Measurements from ENCODE around the gene TACC2. TPM values are rescaled to one million over a fixed set of nuclear protein-coding genes. Genes with fewer than 3 reads are reported as not detected.

Gene TACC2
- total RNA-seq, 1 donor from 2014 or later, result 32.2 TPM

- no peak overlapping the region for H3K4me3 Mint-ChIP-seq (ENCODE audit: unreplicated experiment)
- peaks cover 28% of the 10 kb centered on the region for H3K36me3 Mint-ChIP-seq (ENCODE audit: low read depth, unreplicated experiment)
- no peak overlapping the region for H3K27ac Mint-ChIP-seq (ENCODE audit: unreplicated experiment)
Measured at GRCh38 chr10:122244001-122244975, 255.3 kb downstream of the TACC2 start.

GRCh38 chr10:122245136-122245535 is 256.2 kb downstream of the TACC2 start:
- H3K4me3 Mint-ChIP-seq (ENCODE audit: unreplicated experiment), result no peak overlapping the region
- no peaks in the 10 kb centered on the region for H3K9me3 Mint-ChIP-seq (ENCODE audit: unreplicated experiment)
- no peak for DNase-seq (ENCODE audit: low spot score)
- H3K36me3 Mint-ChIP-seq (ENCODE audit: low read depth, unreplicated experiment), result peaks cover 33% of the 10 kb centered on the region
- no peak overlapping the region for H3K27ac Mint-ChIP-seq (ENCODE audit: unreplicated experiment)
- H3K4me1 Mint-ChIP-seq (ENCODE audit: unreplicated experiment), result peaks cover 2% of the 10 kb centered on the region
- TF ChIP-seq CTCF (IDR thresholded peaks at IDR 0.05; ENCODE audit: unreplicated experiment), result no peak
- peaks cover 12% of the 10 kb centered on the region for H3K27me3 Mint-ChIP-seq (ENCODE audit: unreplicated experiment)

More at GRCh38 chr10:122244001-122244975, 255.3 kb downstream of the TACC2 start:
- no peak for TF ChIP-seq CTCF (IDR thresholded peaks at IDR 0.05; ENCODE audit: unreplicated experiment)
- DNase-seq (ENCODE audit: low spot score), result no peak
- peaks cover 2% of the 10 kb centered on the region for H3K4me1 Mint-ChIP-seq (ENCODE audit: unreplicated experiment)
- peaks cover 12% of the 10 kb centered on the region for H3K27me3 Mint-ChIP-seq (ENCODE audit: unreplicated experiment)
- H3K9me3 Mint-ChIP-seq (ENCODE audit: unreplicated experiment), result no peaks in the 10 kb centered on the region

- H3K9me3 Mint-ChIP-seq (ENCODE audit: unreplicated experiment), result no peaks in the 10 kb centered on the region
- H3K36me3 Mint-ChIP-seq (ENCODE audit: low read depth, unreplicated experiment), result peaks cover 29% of the 10 kb centered on the region
- peaks cover 10% of the 10 kb centered on the region for H3K27me3 Mint-ChIP-seq (ENCODE audit: unreplicated experiment)
- H3K27ac Mint-ChIP-seq (ENCODE audit: unreplicated experiment), result no peak overlapping the region
- no peak for DNase-seq (ENCODE audit: low spot score)
- H3K4me1 Mint-ChIP-seq (ENCODE audit: unreplicated experiment), result peaks cover 2% of the 10 kb centered on the region
- TF ChIP-seq CTCF (IDR thresholded peaks at IDR 0.05; ENCODE audit: unreplicated experiment), result no peak
- no peak overlapping the region for H3K4me3 Mint-ChIP-seq (ENCODE audit: unreplicated experiment)
Measured at GRCh38 chr10:122245897-122246296, 256.9 kb downstream of the TACC2 start.

- Mint-ChIP-seq H3K36me3 (ENCODE audit: low read depth, unreplicated experiment) (peaks cover 27% of the 10 kb centered on the region), H3K9me3 (ENCODE audit: unreplicated experiment) (no peaks in the 10 kb centered on the region), H3K4me3 (ENCODE audit: unreplicated experiment) (no peak overlapping the region), H3K4me1 (ENCODE audit: unreplicated experiment) (peaks cover 2% of the 10 kb centered on the region), H3K27ac (ENCODE audit: unreplicated experiment) (no peak overlapping the region), H3K27me3 (ENCODE audit: unreplicated experiment) (peaks cover 10% of the 10 kb centered on the region)
- TF ChIP-seq CTCF (IDR thresholded peaks at IDR 0.05; ENCODE audit: unreplicated experiment), result no peak
- DNase-seq (ENCODE audit: low spot score), result no peak
Measured at GRCh38 chr10:122246830-122247520, 258.0 kb downstream of the TACC2 start.
